Measurements from ENCODE around the gene ABI1. TPM values are rescaled to one million over a fixed set of nuclear protein-coding genes. Genes with fewer than 3 reads are reported as not detected.

ABI1 gene
- total RNA-seq, 1 experiment from 2014 or later, result 25.2 TPM

GRCh38 chr10:26854524-26854923, 6.2 kb downstream of the ABI1 start:
- H3K4me3 ChIP-seq (ENCODE audit: low read length), result no peak overlapping the region
- H3K27ac ChIP-seq (ENCODE audit: low read length), result no peak overlapping the region
- peaks cover 86% of the 10 kb centered on the region for H3K79me2 ChIP-seq (ENCODE audit: low read length)
- BruUV-seq (replicated peaks), result no TSS peak
- H4K20me1 ChIP-seq (ENCODE audit: low read length), result 0 out of 2 replicates have a peak, but pooled peaks cover 24% of the 10 kb centered on the region
- H3F3A ChIP-seq (ENCODE audit: low read length, unreplicated experiment), result no peaks in the 10 kb centered on the region
- no peaks in the 10 kb centered on the region for H3K9me2 ChIP-seq (replicated peaks; ENCODE audit: low read length)
- H3K9me3 ChIP-seq (ENCODE audit: low read length), result no peaks in the 10 kb centered on the region
- DNase-seq (no peak), ATAC-seq (no peak)
- CTCF ChIA-PET, result no interaction called here
- no peak overlapping the region for H3K9ac ChIP-seq (ENCODE audit: low read length)
- no peaks in the 10 kb centered on the region for H3K27me3 ChIP-seq (ENCODE audit: low read length)
- peaks cover 23% of the 10 kb centered on the region for H3K4me1 ChIP-seq (ENCODE audit: insufficient read depth, low read length)
- POLR2A ChIA-PET (ENCODE audit: unreplicated experiment), result no interaction called here
- H2AFZ ChIP-seq (ENCODE audit: low read length), result no peak overlapping the region
- no peak overlapping the region for H3K4me2 ChIP-seq (ENCODE audit: low read length)
- no peak for TF ChIP-seq EZH2phosphoT487 (IDR thresholded peaks at IDR 0.05; ENCODE audit: borderline replicate concordance, low read length)
- TF ChIP-seq CTCF (conservative IDR thresholded peaks at IDR 0.05; ENCODE audit: low read depth, low read length), result no peak
- TF ChIP-seq EZH2 (IDR thresholded peaks at IDR 0.05; ENCODE audit: low read length, unreplicated experiment), result no peak
- intact Hi-C loops (cut with micrococcal nuclease), result no loop called here
- no peaks in the 10 kb centered on the region for H3K36me3 ChIP-seq (ENCODE audit: low read depth, low read length)

- ChIA-PET POLR2A (ENCODE audit: unreplicated experiment) (no interaction called here), CTCF (no interaction called here)
- Histone ChIP-seq H3K79me2 (ENCODE audit: low read length) (peaks cover 45% of the 10 kb centered on the region), H3K9me2 (replicated peaks; ENCODE audit: low read length) (no peaks in the 10 kb centered on the region), H3K27ac (ENCODE audit: low read length) (no peak overlapping the region), H3K36me3 (ENCODE audit: low read depth, low read length) (no peaks in the 10 kb centered on the region), H3K4me1 (ENCODE audit: insufficient read depth, low read length) (peaks cover 5% of the 10 kb centered on the region; the same call in 1 of the 2 replicates), H3K9me3 (ENCODE audit: low read length) (no peaks in the 10 kb centered on the region), H3K4me3 (ENCODE audit: low read length) (no peak overlapping the region), H2AFZ (ENCODE audit: low read length) (no peak overlapping the region), H4K20me1 (ENCODE audit: low read length) (no peaks in the 10 kb centered on the region), H3K4me2 (ENCODE audit: low read length) (no peak overlapping the region), H3F3A (ENCODE audit: low read length, unreplicated experiment) (no peaks in the 10 kb centered on the region), H3K9ac (ENCODE audit: low read length) (no peak overlapping the region), H3K27me3 (ENCODE audit: low read length) (no peaks in the 10 kb centered on the region)
- no TSS peak for BruUV-seq (replicated peaks)
- DNase-seq (no peak), ATAC-seq (no peak)
- no peak for TF ChIP-seq EZH2phosphoT487 (IDR thresholded peaks at IDR 0.05; ENCODE audit: borderline replicate concordance, low read length)
- TF ChIP-seq CTCF (conservative IDR thresholded peaks at IDR 0.05; ENCODE audit: low read depth, low read length), result no peak
- intact Hi-C loops (cut with micrococcal nuclease), result no loop called here
Measured at GRCh38 chr10:26844396-26844975, 16.3 kb downstream of the ABI1 start.

GRCh38 chr10:26843736-26844135, 17.0 kb downstream of the ABI1 start:
- intact Hi-C loops (cut with micrococcal nuclease), result no loop called here
- CTCF ChIA-PET, result no interaction called here
- H3K79me2 ChIP-seq (ENCODE audit: low read length), result peaks cover 45% of the 10 kb centered on the region

More at GRCh38 chr10:26843736-26844135, 17.0 kb downstream of the ABI1 start:
- Histone ChIP-seq H4K20me1 (ENCODE audit: low read length) (no peaks in the 10 kb centered on the region), H3K36me3 (ENCODE audit: low read depth, low read length) (no peaks in the 10 kb centered on the region), H3K9me3 (ENCODE audit: low read length) (no peaks in the 10 kb centered on the region), H3K4me2 (ENCODE audit: low read length) (no peak overlapping the region), H3K4me1 (ENCODE audit: insufficient read depth, low read length) (peaks cover 5% of the 10 kb centered on the region; the same call in 1 of the 2 replicates), H3K9ac (ENCODE audit: low read length) (no peak overlapping the region), H3K4me3 (ENCODE audit: low read length) (no peak overlapping the region), H3K27ac (ENCODE audit: low read length) (no peak overlapping the region), H3K9me2 (replicated peaks; ENCODE audit: low read length) (no peaks in the 10 kb centered on the region), H3F3A (ENCODE audit: low read length, unreplicated experiment) (no peaks in the 10 kb centered on the region), H3K27me3 (ENCODE audit: low read length) (no peaks in the 10 kb centered on the region), H2AFZ (ENCODE audit: low read length) (no peak overlapping the region)
- TF ChIP-seq EZH2phosphoT487 (IDR thresholded peaks at IDR 0.05; ENCODE audit: borderline replicate concordance, low read length) (no peak), EZH2 (IDR thresholded peaks at IDR 0.05; ENCODE audit: low read length, unreplicated experiment) (no peak), CTCF (conservative IDR thresholded peaks at IDR 0.05; ENCODE audit: low read depth, low read length) (no peak)
- BruUV-seq (replicated peaks), result no TSS peak
- ATAC-seq (no peak), DNase-seq (no peak)
- POLR2A ChIA-PET (ENCODE audit: unreplicated experiment), result no interaction called here

All from PC-3 (cell line).